Medulla oblongata (tissue), 1 donor: ENCODE results near the gene ROR2.

Source experiments
- DNase-seq: peaks from one replicate; pipeline ENCODE4 v3.0.0-alpha.2; 2015; ENCODE audit errors: extremely low spot score

The ROR2 gene

GRCh38 chr9:91681461-91682305, 268.3 kb downstream of the ROR2 start:
- DNase-seq: peak; percentile 80

GRCh38 chr9:91680998-91681397, 269.0 kb downstream of the ROR2 start:
- DNase-seq: no peak

DNA sequence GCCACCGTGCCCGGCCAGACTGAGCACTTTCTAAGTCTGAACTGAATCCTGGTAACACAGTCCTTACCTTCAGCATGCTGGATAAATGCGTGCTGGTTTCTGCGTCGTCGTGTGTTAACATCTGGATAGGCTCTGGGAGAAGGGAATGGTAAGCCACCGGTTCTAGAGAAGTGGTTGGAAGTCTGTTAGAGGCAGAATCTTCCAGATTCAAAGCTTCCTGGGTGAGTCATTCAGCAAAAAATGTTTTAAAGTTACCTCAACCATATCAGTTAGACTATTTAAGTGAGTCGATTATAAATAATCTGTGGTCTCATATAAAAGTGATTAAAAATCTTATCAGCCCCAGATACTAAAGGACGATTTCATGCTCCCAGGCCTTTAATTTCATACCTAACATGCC, 269.9 kb downstream of the ROR2 start:
- DNase-seq: no peak

DNA sequence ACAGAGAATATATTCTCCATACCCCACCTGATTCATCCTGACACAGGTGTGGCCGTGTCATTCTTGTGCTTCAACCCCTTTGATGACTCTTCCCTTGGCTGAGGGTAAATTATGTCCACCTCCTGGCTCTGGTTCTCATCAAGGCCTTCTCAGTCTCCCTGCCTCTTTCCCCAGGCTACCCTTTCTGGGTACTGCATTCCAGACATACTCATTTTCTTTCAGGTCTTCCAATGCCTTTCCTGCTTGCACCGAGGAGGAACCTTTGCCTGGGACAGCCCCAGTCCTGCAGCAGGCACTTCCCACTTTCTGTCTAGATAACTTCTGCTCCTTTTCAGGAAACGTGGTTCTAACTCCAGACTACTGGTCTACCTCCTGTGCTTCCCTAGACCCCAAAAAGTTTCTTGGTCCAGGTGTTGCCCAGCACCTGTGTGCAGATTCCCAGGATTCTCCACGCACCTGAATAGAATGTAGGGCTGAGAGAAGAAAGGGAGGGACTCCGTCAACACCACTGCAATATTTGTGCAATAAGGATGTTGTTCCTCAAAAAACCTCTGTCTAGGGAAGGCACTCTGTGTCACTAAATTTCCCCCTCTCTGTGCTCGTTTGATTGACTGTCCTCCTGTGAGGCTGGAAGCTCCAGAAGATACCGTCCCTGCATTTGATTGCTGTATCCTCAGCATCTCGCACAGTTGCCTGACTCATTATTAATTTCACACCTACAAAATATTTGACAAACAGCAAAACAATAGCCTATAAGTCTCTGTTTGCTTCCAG, 271.0 kb downstream of the ROR2 start:
- peak; percentile 9 for DNase-seq

- no peak for DNase-seq
Observed at GRCh38 chr9:91677822-91678436, 272.1 kb downstream of the ROR2 start.

DNA sequence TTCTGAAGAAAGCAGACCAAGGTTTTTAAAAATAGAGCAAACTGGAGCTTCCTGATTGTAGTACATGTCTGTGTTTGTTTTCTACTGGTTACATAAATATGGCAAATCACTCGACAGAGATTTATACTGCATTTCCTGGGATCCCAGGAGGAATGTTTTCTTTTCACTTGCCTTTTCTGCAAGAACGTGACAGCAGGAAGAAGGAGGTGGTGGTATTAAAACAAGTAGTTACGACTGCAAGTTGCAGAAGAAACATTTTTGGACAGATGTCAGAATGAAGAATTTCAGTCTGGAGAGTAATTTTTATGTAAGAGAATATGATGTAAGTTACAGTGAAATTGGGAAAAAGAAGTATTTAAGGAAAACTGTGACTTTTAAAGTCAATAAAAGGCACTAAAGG, 272.7 kb downstream of the ROR2 start:
- no peak for DNase-seq

DNA sequence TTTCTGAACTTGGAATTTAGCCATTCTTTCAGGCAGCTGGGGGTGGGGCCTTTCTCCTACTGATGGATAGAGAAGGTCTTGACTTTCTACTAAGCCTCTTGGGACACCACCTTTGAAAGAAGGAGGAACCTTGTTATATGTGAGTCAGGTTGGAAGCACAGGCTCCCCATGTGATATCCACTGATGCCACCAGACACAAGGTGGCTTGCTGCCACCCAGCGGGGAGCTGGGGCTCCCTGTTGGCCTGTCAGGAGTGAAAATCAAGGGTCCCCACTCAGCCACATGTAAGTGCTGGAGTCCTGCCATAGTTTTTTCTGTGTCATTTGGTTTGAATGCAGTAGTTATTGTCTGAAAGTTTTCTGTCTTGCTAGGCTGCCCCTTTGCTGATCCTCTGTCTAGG, 274.0 kb downstream of the ROR2 start:
- peak; percentile 11 for DNase-seq

GRCh38 chr9:91664663-91665062, 285.4 kb downstream of the ROR2 start:
- DNase-seq: no peak

GRCh38 chr9:91663858-91664257, 286.2 kb downstream of the ROR2 start:
- DNase-seq: no peak

- no peak for DNase-seq
Observed at GRCh38 chr9:91661451-91661850, 288.6 kb downstream of the ROR2 start.

DNA sequence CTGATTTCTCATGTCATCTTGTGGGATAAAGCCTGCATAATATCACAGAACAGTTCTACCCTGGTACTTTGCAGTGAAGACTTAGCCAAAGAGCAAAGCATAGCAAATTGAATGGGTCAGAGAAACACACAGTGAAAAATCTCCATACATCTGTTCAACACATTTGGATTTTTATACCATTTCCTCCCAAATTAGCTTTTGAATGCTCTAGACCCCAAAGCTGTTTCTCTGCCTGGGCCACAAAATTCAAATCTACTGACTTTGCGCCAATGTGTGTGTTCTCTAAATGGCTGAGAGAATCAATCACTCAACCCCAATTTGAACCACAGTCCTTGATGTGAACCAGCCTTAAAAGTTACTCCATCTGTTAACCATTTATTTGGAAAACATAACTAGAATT, 289.5 kb downstream of the ROR2 start:
- no peak for DNase-seq

GRCh38 chr9:91659529-91660495, 290.2 kb downstream of the ROR2 start:
- DNase-seq: no peak

DNA sequence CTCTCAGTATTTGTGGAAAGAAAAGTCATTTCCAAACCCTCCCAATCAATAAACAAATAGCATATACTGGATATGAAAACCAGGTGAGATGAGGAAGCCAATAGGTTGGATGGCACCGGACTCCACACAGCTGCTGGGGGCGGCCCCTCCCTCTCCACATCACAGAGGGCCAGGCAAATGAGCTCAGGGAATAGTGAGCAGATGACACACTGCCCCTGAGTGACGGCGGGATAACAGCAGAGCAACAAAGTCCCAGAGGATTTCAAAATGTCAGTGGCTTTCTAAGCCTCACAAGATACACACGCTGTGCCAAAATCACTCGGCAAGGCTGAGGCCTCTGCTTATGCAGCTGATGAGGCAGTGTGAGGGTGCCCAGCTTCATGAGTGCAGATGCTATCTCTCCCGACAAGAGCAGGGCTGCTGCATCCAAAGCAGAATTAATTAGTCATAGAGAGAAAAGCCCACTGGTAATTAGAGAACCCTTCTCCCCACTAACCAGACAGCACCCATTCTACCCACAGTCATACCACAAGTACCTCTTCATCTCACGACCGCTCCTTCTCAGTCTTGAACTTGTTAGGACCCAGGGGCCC, 291.4 kb downstream of the ROR2 start:
- no peak for DNase-seq

- no peak for DNase-seq
Observed at GRCh38 chr9:91657501-91657900, 292.5 kb downstream of the ROR2 start.

- DNase-seq: no peak
Observed at GRCh38 chr9:91655658-91656057, 294.4 kb downstream of the ROR2 start.

GRCh38 chr9:91655215-91655614, 294.8 kb downstream of the ROR2 start:
- no peak for DNase-seq

DNA sequence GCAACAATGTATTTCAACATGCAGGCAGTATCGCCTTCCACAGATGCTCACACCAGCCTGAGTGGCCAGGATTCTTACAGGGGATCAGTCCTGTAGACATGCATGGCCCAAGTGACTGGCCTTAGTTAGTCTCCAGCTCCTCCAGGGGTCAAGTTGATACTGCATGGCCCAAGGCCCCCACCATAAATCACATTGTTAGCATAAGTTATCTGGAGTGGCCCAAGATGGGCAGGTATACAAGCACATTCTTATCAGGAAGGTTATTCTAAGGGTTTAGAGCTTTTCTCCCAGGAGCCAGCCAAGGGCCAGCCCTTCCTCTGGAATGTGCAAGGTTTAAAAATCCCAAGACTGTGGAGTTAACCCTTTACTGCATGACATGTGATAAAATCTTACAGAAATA, 295.5 kb downstream of the ROR2 start:
- DNase-seq: no peak

DNA sequence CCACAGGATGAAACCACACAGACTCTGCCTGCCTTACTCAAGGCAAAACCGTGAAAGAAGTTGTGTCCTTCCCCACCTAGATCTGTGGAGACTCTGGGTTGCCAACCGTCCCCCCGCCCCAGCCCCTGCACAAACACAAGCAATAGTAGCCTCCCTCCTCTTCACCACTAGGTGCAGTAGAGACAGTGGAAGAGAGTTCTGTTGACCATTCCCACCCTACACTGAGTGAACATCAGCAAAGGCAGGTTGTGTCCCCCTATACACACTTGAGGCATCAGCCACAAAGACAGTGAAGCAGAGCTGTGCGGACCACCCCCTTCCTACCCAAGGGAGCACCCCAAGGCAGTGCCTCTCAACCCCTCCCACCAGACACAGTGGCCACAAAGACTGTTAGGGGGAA, 302.7 kb downstream of the ROR2 start:
- DNase-seq: no peak

- no peak for DNase-seq
Observed at GRCh38 chr9:91646702-91647101, 303.3 kb downstream of the ROR2 start.

- DNase-seq: no peak
Observed at GRCh38 chr9:91644433-91644832, 305.6 kb downstream of the ROR2 start.

- DNase-seq: no peak
Observed at GRCh38 chr9:91643481-91644077, 306.4 kb downstream of the ROR2 start.
